ENCODE measurements around the gene HYCC2.
A peak's percentile ranks its signal among the peaks of the same experiment; 100 is the strongest.

- peak in 2 of 3 donors; percentile 18 to 61 for TF ChIP-seq POLR2A (IDR thresholded peaks at IDR 0.05)
- TF ChIP-seq CTCF (IDR thresholded peaks at IDR 0.05 in 8 of 11, conservative IDR thresholded peaks at IDR 0.05 in 3 of 11) = peak in 3 of 11 experiments; percentile 5 to 21 (median 19)
Measured at GRCh38 chr2:201116115-201116958, 44.9 kb upstream of the HYCC2 start, which contains the start of gene CFLAR.

All from spleen (tissue), 7 donors.